ENCODE results near the gene CLASP1. TPM values are rescaled to one million over a fixed set of nuclear protein-coding genes. Genes with fewer than 3 reads are reported as not detected.
"Not testable (repeated sequence)": the region's sequence is repeated elsewhere in the genome, so short reads cannot be mapped to it uniquely, and the experiment has no call there.

Gene CLASP1
- total RNA-seq, 1 experiment from 2014 or later: 26.1 TPM

DNA sequence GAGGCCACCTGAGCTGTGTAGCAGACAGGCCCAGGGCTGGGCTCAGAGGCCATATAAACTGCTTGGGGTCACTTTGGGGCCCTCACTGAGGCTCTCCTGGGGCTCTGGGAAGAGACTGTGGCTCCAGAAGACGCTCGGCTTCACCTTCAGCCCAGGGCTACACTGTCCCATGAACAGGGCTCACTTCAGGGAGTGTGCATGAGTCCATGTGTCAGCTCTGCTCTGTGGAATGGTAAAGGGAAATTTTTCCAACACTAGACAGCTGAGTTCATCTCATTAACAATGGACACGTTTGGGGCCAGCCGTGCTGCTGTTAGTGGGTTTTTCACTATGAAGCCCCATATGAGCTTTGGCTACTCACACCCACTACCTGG is 298.9 kb downstream of the CLASP1 start:
- no peak for DNase-seq (ENCODE audit: low read depth)

DNA sequence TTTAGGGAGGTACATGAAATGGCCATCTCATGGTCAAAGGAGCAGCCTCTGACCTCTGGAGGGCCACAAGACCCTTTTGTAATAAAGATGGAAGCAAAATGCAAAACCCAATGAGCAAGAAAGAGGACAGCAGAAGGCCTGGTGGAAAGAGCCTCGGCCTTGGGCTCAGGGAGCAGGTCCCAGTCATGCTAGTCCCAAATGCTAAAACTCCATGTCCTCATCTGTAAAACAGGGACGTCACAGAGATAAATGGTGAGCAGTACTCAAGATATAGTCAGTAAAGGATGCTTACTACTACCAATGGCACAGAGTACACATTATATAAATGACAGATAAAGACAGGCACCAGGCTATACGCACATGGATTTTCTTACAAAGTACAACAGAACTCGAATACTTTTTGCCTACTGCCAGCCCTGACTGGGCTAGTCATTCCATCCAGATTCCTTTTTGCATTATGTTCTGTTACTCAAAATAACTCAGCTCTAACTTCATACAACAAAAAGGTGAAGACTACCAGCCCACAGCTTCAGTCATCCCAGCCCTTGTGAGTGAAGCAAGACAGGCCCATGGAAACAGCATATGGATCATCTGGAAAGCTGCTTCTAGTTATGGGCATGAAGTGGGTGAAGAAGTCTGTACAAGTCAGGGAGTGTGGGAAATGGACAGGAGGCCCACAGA is 299.4 kb downstream of the CLASP1 start:
- no peak for DNase-seq (ENCODE audit: low read depth)

- DNase-seq (ENCODE audit: low read depth): no peak
Observed at GRCh38 chr2:121348128-121348740, 301.0 kb downstream of the CLASP1 start.

- no peak for DNase-seq (ENCODE audit: low read depth)
Observed at GRCh38 chr2:121346859-121347258, 302.4 kb downstream of the CLASP1 start.

DNA sequence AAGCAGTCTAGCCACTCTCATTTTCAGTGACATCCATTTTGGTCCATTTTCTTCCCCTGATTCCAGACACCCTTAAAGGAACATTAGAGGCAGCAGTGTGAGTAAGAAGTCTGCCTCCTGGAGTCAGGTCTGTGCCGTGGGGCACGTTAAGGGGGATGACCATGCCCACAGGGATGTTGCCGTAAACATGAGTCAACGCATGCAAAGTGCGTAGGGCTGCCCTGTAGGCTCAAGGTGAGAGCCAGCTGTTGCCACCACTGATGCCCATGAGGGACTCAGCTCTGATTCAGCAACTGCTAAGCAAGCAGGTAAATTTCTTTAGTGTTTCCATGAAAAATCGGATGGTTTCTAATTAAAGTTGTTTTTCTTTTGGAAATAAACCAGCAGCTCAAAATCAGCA is 302.9 kb downstream of the CLASP1 start:
- no peak for DNase-seq (ENCODE audit: low read depth)

- no peak for DNase-seq (ENCODE audit: low read depth)
Observed at GRCh38 chr2:121345887-121346286, 303.4 kb downstream of the CLASP1 start.

DNA sequence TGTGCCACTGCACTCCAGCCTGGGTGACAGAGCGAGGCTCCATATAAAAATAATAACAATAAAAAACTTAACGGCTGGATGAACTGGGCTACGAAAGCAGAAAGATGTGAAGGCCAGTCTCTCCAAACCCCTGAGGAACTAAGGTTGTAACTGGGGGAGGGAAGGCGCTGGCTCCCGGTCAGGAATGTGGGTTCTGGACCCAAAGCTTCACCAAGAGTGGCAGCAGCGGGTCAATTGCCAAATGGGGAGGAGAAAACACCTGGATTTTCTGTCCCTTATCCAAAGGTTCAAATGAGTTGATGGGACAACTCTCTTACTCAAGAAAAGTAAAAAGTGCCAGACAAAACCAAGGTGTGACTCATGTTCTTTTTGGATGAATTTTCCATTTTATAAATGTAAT is 304.2 kb downstream of the CLASP1 start:
- no peak for DNase-seq (ENCODE audit: low read depth)

GRCh38 chr2:121343828-121344399 is 305.3 kb downstream of the CLASP1 start:
- DNase-seq (ENCODE audit: low read depth): not testable (repeated sequence)

GRCh38 chr2:121343191-121343590 is 306.1 kb downstream of the CLASP1 start:
- no peak for DNase-seq (ENCODE audit: low read depth)

DNA sequence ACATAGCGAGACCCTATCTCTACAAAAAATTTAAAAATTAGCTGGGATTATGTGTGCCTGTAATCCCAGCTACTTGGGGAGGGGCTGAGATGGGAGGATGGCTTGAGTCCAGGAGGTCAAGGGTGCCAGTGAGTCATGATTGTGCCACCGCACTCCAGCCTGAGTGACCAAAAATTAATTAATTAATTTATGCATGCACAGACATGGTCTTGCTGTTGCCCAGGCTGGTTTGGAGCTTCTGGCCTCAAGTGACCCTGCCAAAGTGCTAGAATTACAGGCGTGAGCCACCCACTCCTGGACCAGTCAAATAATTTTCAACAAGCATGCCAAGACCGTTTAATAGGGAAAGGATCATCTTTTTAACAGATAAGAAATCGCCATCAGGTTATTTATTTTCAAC is 306.5 kb downstream of the CLASP1 start:
- no peak for DNase-seq (ENCODE audit: low read depth)

GRCh38 chr2:121340926-121341325 is 308.3 kb downstream of the CLASP1 start:
- no peak for DNase-seq (ENCODE audit: low read depth)

DNA sequence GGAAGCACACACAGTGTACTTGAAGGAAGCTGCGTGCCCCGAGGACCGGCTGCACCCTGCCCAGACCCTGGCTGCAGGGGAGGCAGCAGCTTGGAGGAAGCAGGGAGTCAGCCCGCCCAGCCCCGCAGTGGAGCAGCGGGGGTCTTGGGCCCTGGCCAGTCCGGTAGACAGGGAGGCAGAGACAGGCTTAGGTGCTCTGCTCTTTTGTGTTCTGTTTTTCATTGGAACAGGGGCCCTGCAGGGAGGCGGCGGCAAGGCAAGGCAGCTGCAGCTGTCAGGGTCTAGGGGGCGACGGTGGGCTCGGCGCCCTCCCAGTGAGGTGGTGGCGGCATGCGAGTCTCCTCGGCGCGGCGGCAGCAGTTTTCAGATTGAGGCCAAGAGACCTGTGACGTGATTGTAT is 311.0 kb downstream of the CLASP1 start:
- no peak for DNase-seq (ENCODE audit: low read depth)

DNA sequence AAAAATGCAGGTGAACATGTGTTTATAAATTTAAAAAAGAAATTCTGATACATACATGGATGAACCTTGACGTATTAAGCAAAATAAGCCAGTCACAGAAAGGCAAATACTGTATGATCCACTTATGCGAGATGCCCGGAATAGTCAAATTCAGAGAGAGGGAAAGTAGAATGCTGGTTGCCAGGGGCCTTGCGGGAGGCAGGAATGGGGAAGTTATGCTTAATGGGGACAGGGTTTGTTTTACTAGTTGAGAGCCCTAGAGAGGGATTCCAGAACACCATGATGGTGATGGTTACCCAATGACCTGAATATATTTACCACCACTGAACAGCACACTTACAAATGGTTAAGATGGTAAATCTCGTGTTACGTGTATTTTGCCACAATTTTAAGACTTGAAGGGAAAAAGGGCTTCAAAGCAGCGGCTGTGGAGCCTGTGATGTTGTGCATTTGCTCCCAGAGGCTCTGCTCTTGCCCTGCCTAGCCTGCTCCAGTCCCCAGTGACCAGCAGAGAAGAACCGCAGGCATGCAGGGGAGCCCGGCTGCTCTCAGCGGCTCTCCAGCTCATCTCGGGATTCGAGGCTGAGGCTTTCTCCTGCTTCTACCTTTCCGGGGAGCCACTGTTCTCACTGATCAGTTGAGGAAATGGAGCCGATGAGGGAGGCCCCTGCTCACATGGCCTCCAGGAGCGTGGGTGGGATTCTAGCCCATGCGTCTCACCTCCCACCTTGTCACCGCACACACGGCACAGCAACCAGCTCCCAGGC is 312.6 kb downstream of the CLASP1 start:
- no peak for DNase-seq (ENCODE audit: low read depth)

- no peak for DNase-seq (ENCODE audit: low read depth)
Observed at GRCh38 chr2:121335294-121336290, 313.7 kb downstream of the CLASP1 start.

- DNase-seq (ENCODE audit: low read depth): no peak
Observed at GRCh38 chr2:121334581-121335293, 314.5 kb downstream of the CLASP1 start.

GRCh38 chr2:121333834-121334558 is 315.3 kb downstream of the CLASP1 start:
- no peak for DNase-seq (ENCODE audit: low read depth)

DNA sequence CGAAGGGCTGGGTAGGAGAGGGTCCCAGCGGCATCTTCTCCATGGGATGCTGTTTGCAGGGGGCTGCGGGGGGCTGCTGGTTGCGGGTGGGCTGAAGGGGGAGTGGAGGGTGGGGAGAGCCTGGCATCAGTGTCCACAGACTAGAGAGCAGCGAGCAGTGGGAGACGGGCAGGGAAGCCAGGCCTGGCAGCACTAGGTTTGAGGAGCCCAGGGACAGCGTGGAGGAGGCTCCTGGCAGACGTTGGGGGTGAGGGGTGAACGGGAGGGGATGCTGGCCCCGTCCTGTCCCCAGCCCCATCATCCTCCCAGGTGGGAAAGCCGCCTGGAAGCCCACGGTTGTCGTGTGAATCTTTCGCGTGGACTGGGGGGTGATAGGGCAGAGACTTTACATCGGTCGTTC is 316.0 kb downstream of the CLASP1 start:
- DNase-seq (ENCODE audit: low read depth): no peak

DNA sequence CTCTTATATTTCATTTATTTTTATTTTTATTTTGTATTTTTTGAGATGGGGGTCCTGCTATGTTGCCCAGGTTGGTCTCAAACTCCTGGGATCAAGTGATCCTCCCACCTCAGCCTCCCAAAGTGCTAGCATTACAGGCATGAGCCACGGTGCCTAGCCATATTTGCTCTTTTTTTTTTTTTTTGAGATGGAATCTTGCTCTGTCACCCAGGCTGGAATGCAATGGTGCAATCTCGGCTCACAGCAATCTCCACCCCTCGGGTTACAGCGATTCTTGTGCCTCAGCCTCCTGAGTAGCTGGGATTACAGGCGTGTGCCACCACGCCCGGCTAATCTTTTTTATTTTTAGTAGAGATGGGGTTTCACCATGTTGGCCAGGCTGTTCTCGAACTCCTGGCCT is 317.9 kb downstream of the CLASP1 start:
- not testable (repeated sequence) for DNase-seq (ENCODE audit: low read depth)

- DNase-seq (ENCODE audit: low read depth): no peak
Observed at GRCh38 chr2:121330921-121331320, 318.3 kb downstream of the CLASP1 start.

- no peak for DNase-seq (ENCODE audit: low read depth)
Observed at GRCh38 chr2:121329786-121330185, 319.5 kb downstream of the CLASP1 start.
